Panc1 (cell line): ENCODE data around the gene UGT1A8. TPM values are rescaled to one million over a fixed set of nuclear protein-coding genes. Genes with fewer than 3 reads are reported as not detected.

Experiments used
- ATAC-seq: fragments of 200-7000 bp; cut with Tn5 transposase; 2 replicates; pipeline ENCODE4 v1.9.1; 2020; ENCODE audit warnings: mild to moderate bottlenecking, moderate library complexity
- BruUV-seq: library from RNA; stranded (reverse); fragments of 400-500 nt; replicated peaks from 2 replicates; lab custom pipeline; 2021; lab: Mats Ljungman, UMichigan
- CTCF ChIA-PET: fragments of 300-600 bp; sonication (Branson Sonifier 250); formaldehyde crosslinking; loops from one replicate; lab custom pipeline; 2022; ENCODE audit warnings: antibody characterized with exemption; lab: Charles Lee
- POLR2A ChIA-PET: fragments of 300-600 bp; sonication (Branson Sonifier 250); formaldehyde crosslinking; loops from one replicate; lab custom pipeline; 2022; ENCODE audit warnings: antibody characterized with exemption; lab: Charles Lee
- DNase-seq: peaks from one replicate; pipeline ENCODE4 v3.0.0-alpha.2; 2010; ENCODE audit warnings: low read depth, low spot score
- H3K27ac ChIP-seq: 2 replicates; pipeline ENCODE4 v1.5.1; 2011; ENCODE audit warnings: mild to moderate bottlenecking, low read length, inconsistent platforms
- H3K27me3 ChIP-seq: fragments of 200-500 bp; sonication (Bioruptor generic); 2 replicates; pipeline ENCODE4 v1.6.0; 2014; ENCODE audit warnings: low read length, inconsistent platforms; ENCODE audit not compliant: control insufficient read depth, insufficient read depth
- H3K36me3 ChIP-seq: fragments of 200-500 bp; sonication (Bioruptor generic); 2 replicates; pipeline ENCODE4 v1.5.1; 2014; ENCODE audit warnings: inconsistent platforms, mild to moderate bottlenecking, low read length, moderate library complexity; ENCODE audit not compliant: control insufficient read depth, insufficient read depth
- H3K4me1 ChIP-seq: 2 replicates; pipeline ENCODE4 v1.5.1; 2011; ENCODE audit warnings: inconsistent platforms, mild to moderate bottlenecking, low read length, moderate library complexity; ENCODE audit not compliant: control insufficient read depth, insufficient read depth
- H3K4me3 ChIP-seq, 2 experiments: 2 replicates each; pipeline ENCODE4 v1.5.1; 2011 to 2012; ENCODE audit warnings: low read depth in 2 of 2, low read length in 2 of 2, mild to moderate bottlenecking in 2 of 2, inconsistent platforms in 1 of 2, moderate library complexity in 1 of 2
- H3K9me3 ChIP-seq: fragments of 200-500 bp; sonication (Bioruptor generic); 2 replicates; pipeline ENCODE4 v1.5.1; 2014; ENCODE audit warnings: low read depth, mild to moderate bottlenecking, inconsistent platforms, low read length, moderate library complexity; ENCODE audit not compliant: control insufficient read depth, insufficient read depth
- POLR2AphosphoS5 ChIP-seq: IDR thresholded peaks from 2 replicates; pipeline ENCODE4 v1.6.1; 2012; ENCODE audit warnings: mild to moderate bottlenecking, low read depth, low read length, moderate library complexity
- SIN3A ChIP-seq: IDR thresholded peaks from 2 replicates; pipeline ENCODE4 v1.6.1; 2012; ENCODE audit warnings: low read depth, mild to moderate bottlenecking, low read length, moderate library complexity, borderline replicate concordance; ENCODE audit not compliant: insufficient read depth
- TCF7L2 ChIP-seq: IDR thresholded peaks from 2 replicates; pipeline ENCODE4 v1.6.1; 2011; ENCODE audit warnings: mild to moderate bottlenecking, low read depth, low read length, inconsistent platforms
- in situ Hi-C: cut with HindIII; loops from 2 replicates; pipeline ENCODE4 v1.10.0; 2016; ENCODE audit warnings: low sequenced_read_pairs, low pct_unique_long_range_greater_than_20kb
- intact Hi-C: fragments of 100-400 bp; cut with micrococcal nuclease; formaldehyde crosslinking; loops from one replicate; pipeline ENCODE4 v1.10.0; 2022; ENCODE audit not compliant: unreplicated experiment
- total RNA-seq: library from RNA; stranded (reverse); gene quantifications from one replicate; pipeline ENCODE4 v1.2.1, GENCODE V29; 2021; ENCODE audit not compliant: unreplicated experiment
- TF ChIP-seq, protein P1 (sequence below), 2 experiments: IDR thresholded peaks; 2 replicates each; pipeline ENCODE4 v1.6.1; 2011 to 2012; ENCODE audit warnings: low read depth in 2 of 2, control low read depth in 1 of 2, low read length in 1 of 2, mild to moderate bottlenecking in 1 of 2, moderate library complexity in 1 of 2; ENCODE audit not compliant: insufficient read depth in 1 of 2
- TF ChIP-seq, protein P2 (sequence below): fragments of 450-650 bp; IDR thresholded peaks from 2 replicates; pipeline ENCODE4 v1.5.1; 2017; ENCODE audit warnings: mild to moderate bottlenecking

UGT1A8 gene
- total RNA-seq, 1 experiment from 2014 or later, result 0.15 TPM

DNA sequence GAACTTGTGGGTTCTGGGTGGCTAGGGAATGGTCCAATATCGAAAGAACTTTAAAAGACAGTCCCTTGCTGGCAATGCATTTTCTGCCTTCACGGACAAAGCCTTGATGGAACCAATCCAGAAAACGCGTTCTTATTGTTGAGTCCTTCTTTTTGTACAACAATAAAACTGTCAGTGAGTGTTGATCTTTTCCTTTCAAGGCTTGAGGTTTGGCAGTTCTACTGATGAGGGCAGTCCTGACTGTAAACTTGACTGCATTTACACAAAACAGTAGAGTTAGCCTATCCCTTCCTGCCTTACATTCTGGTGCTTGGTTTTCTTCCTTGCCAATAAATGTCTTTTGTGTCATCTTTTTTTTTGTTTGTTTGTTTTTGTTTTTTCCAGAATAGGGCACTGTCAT is 61.8 kb downstream of the UGT1A8 start:
- Histone ChIP-seq H3K9me3 (no peaks in the 10 kb centered on the region), H3K27ac (no peak overlapping the region), H3K4me1 (no peaks in the 10 kb centered on the region), H3K4me3 (no peak overlapping the region), H3K36me3 (no peaks in the 10 kb centered on the region), H3K27me3 (no peaks in the 10 kb centered on the region)
- POLR2A ChIA-PET, result no interaction called here
- CTCF ChIA-PET, result no interaction called here
- intact Hi-C loops, result no loop called here
- in situ Hi-C loops, result no loop called here
- no TSS peak for BruUV-seq
- ATAC-seq (no peak), DNase-seq (no peak)
- TF ChIP-seq, protein P1, sequence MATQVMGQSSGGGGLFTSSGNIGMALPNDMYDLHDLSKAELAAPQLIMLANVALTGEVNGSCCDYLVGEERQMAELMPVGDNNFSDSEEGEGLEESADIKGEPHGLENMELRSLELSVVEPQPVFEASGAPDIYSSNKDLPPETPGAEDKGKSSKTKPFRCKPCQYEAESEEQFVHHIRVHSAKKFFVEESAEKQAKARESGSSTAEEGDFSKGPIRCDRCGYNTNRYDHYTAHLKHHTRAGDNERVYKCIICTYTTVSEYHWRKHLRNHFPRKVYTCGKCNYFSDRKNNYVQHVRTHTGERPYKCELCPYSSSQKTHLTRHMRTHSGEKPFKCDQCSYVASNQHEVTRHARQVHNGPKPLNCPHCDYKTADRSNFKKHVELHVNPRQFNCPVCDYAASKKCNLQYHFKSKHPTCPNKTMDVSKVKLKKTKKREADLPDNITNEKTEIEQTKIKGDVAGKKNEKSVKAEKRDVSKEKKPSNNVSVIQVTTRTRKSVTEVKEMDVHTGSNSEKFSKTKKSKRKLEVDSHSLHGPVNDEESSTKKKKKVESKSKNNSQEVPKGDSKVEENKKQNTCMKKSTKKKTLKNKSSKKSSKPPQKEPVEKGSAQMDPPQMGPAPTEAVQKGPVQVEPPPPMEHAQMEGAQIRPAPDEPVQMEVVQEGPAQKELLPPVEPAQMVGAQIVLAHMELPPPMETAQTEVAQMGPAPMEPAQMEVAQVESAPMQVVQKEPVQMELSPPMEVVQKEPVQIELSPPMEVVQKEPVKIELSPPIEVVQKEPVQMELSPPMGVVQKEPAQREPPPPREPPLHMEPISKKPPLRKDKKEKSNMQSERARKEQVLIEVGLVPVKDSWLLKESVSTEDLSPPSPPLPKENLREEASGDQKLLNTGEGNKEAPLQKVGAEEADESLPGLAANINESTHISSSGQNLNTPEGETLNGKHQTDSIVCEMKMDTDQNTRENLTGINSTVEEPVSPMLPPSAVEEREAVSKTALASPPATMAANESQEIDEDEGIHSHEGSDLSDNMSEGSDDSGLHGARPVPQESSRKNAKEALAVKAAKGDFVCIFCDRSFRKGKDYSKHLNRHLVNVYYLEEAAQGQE (IDR thresholded peaks at IDR 0.05; ENCODE audit: insufficient read depth in 1 of 2, low read depth in 2 of 2, low read length in 1 of 2), result no peak
- TF ChIP-seq POLR2AphosphoS5 (no peak), SIN3A (no peak), TCF7L2 (no peak)
- TF ChIP-seq, protein P2, sequence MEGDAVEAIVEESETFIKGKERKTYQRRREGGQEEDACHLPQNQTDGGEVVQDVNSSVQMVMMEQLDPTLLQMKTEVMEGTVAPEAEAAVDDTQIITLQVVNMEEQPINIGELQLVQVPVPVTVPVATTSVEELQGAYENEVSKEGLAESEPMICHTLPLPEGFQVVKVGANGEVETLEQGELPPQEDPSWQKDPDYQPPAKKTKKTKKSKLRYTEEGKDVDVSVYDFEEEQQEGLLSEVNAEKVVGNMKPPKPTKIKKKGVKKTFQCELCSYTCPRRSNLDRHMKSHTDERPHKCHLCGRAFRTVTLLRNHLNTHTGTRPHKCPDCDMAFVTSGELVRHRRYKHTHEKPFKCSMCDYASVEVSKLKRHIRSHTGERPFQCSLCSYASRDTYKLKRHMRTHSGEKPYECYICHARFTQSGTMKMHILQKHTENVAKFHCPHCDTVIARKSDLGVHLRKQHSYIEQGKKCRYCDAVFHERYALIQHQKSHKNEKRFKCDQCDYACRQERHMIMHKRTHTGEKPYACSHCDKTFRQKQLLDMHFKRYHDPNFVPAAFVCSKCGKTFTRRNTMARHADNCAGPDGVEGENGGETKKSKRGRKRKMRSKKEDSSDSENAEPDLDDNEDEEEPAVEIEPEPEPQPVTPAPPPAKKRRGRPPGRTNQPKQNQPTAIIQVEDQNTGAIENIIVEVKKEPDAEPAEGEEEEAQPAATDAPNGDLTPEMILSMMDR, result no peak

DNA sequence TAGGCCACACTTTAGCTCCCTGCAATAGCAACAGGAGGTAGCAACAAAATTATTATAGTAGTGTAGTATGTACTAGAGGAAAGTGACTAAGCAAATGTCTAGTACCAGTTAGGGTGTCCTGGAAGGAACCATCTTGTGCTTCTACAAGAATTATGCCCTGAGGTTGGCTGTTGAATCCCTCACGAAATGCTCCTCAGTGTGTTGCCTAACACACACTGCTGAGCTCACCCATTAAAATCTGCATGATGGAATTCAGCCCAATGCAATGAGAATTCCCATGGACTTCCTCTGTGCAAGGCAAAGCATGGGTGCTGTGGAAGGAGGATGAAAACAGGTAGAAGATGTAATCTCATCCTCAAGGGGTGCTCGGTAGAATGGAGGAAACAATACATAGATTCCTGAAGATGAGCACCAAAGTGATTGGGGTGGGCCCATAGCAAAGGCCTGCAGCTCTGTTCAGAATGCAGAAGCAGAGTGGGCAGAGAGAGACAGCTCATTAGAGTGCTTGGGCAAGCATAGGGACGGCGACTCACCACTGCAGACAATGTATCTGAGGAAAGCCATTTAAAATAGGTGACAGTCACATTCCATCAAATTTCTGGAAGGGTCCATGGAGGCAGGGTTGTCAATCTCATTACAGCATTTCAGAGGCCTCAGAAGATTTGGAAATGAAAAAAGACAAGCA is 63.1 kb downstream of the UGT1A8 start:
- ChIA-PET CTCF (no interaction called here), POLR2A (no interaction called here)
- H3K4me3 ChIP-seq, result no peak overlapping the region
- TF ChIP-seq TCF7L2, result no peak
- TF ChIP-seq POLR2AphosphoS5, result no peak
- TF ChIP-seq SIN3A, result no peak
- TF ChIP-seq, protein P1 (IDR thresholded peaks at IDR 0.05; ENCODE audit: insufficient read depth in 1 of 2, low read depth in 2 of 2, low read length in 1 of 2), result no peak
- TF ChIP-seq, protein P2, result no peak
- in situ Hi-C loops, result no loop called here
- no TSS peak for BruUV-seq
- ATAC-seq (no peak), DNase-seq (no peak)
- no peak overlapping the region for H3K27ac ChIP-seq
- no peaks in the 10 kb centered on the region for H3K36me3 ChIP-seq
- no peaks in the 10 kb centered on the region for H3K9me3 ChIP-seq
- H3K27me3 ChIP-seq, result no peaks in the 10 kb centered on the region
- intact Hi-C loops, result no loop called here
- H3K4me1 ChIP-seq, result no peaks in the 10 kb centered on the region
